Activated naive CD4-positive, alpha-beta T cell treated with anti-CD3 and anti-CD28 coated beads for 36 hours (primary cell): Measurements from ENCODE around the gene PGM1. TPM values are rescaled to one million over a fixed set of nuclear protein-coding genes. Genes with fewer than 3 reads are reported as not detected.

ENCODE experiments used
- CTCF ChIA-PET: fragments of 350-600 bp; sonication (Branson Sonifier 250); formaldehyde crosslinking; loops from one replicate; lab custom pipeline; 2021; ENCODE audit warnings: antibody characterized with exemption; lab: Charles Lee
- DNase-seq: peaks from one replicate; pipeline ENCODE4 v3.0.0-alpha.2; 2020
- H3K27ac Mint-ChIP-seq: one replicate; pipeline ENCODE4 v1.8.0; 2021; ENCODE audit warnings: mild to moderate bottlenecking, mixed read lengths
- H3K27me3 Mint-ChIP-seq: one replicate; pipeline ENCODE4 v1.8.0; 2021; ENCODE audit warnings: low read depth, mixed read lengths
- H3K36me3 Mint-ChIP-seq: one replicate; pipeline ENCODE4 v1.8.0; 2021; ENCODE audit warnings: low read depth, mixed read lengths
- H3K4me1 Mint-ChIP-seq: one replicate; pipeline ENCODE4 v1.8.0; 2021; ENCODE audit warnings: low read depth, mixed read lengths
- H3K4me3 Mint-ChIP-seq: one replicate; pipeline ENCODE4 v1.8.0; 2021; ENCODE audit warnings: mild to moderate bottlenecking, moderate library complexity, mixed read lengths
- H3K9me3 Mint-ChIP-seq: one replicate; pipeline ENCODE4 v1.8.0; 2021; ENCODE audit warnings: mixed read lengths
- intact Hi-C: fragments of 100-400 bp; cut with micrococcal nuclease; formaldehyde crosslinking; loops from one replicate; pipeline ENCODE4 v1.15.1; 2023
- total RNA-seq, 2 experiments: library from RNA; stranded (reverse); gene quantifications; one replicate each; pipeline ENCODE4 v1.2.3, GENCODE V29; 2021

The PGM1 gene
- total RNA-seq, 2 experiments from 2014 or later = 25.3 to 27.5 TPM

GRCh38 chr1:63602629-63603028 is 9.4 kb downstream of the PGM1 start:
- Mint-ChIP-seq H3K36me3 (peaks cover 2% of the 10 kb centered on the region), H3K27me3 (no peaks in the 10 kb centered on the region)
- CTCF ChIA-PET = no interaction called here

GRCh38 chr1:63603810-63604209 is 10.6 kb downstream of the PGM1 start:
- Mint-ChIP-seq H3K4me1 (peaks cover 1% of the 10 kb centered on the region), H3K4me3 (no peak overlapping the region), H3K27ac (no peak overlapping the region), H3K9me3 (no peaks in the 10 kb centered on the region), H3K36me3 (peaks cover 2% of the 10 kb centered on the region), H3K27me3 (no peaks in the 10 kb centered on the region)
- CTCF ChIA-PET = no interaction called here
- intact Hi-C loops = no loop called here
- no peak for DNase-seq

More at GRCh38 chr1:63602629-63603028, 9.4 kb downstream of the PGM1 start:
- Mint-ChIP-seq H3K9me3 (no peaks in the 10 kb centered on the region), H3K27ac (no peak overlapping the region), H3K4me3 (no peak overlapping the region), H3K4me1 (peaks cover 1% of the 10 kb centered on the region)
- intact Hi-C loops = no loop called here
- DNase-seq = no peak

- no peaks in the 10 kb centered on the region for H3K27me3 Mint-ChIP-seq
- intact Hi-C loops = no loop called here
- H3K4me3 Mint-ChIP-seq = no peak overlapping the region
- peaks cover 5% of the 10 kb centered on the region for H3K4me1 Mint-ChIP-seq
- CTCF ChIA-PET = no interaction called here
- H3K27ac Mint-ChIP-seq = no peak overlapping the region
- no peaks in the 10 kb centered on the region for H3K9me3 Mint-ChIP-seq
- DNase-seq = no peak
- peaks cover 4% of the 10 kb centered on the region for H3K36me3 Mint-ChIP-seq
Observed at GRCh38 chr1:63607322-63607721, 14.1 kb downstream of the PGM1 start.

DNA sequence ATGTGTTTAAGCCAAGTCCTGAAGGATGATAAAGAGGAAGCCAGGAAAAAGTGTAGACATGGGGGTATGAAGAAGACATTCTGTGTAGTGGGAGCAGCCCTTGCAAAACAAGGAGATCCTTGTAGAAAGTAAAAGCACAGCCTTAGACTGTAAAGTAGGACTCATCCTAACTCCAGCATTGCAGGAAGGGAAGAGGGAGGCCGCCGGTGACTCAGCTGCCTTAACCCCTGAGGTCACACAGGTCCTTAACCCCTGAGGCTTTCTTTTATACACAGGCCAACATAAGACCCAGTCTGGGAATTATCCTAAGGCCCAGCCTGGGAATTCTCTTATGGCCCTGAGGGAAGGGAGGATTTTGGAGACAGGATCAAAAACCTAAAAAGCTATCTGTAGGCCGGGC is 18.0 kb downstream of the PGM1 start:
- Mint-ChIP-seq H3K9me3 (no peaks in the 10 kb centered on the region), H3K4me1 (peaks cover 7% of the 10 kb centered on the region), H3K36me3 (peaks cover 2% of the 10 kb centered on the region), H3K27ac (no peak overlapping the region), H3K27me3 (no peaks in the 10 kb centered on the region), H3K4me3 (no peak overlapping the region)
- intact Hi-C loops = no loop called here
- CTCF ChIA-PET = interaction anchor here (1.2 kb wide), 1 partner anchor 161 kb away, joined by 3 read pairs; no protein-coding TSS in a partner anchor
- no peak for DNase-seq

DNA sequence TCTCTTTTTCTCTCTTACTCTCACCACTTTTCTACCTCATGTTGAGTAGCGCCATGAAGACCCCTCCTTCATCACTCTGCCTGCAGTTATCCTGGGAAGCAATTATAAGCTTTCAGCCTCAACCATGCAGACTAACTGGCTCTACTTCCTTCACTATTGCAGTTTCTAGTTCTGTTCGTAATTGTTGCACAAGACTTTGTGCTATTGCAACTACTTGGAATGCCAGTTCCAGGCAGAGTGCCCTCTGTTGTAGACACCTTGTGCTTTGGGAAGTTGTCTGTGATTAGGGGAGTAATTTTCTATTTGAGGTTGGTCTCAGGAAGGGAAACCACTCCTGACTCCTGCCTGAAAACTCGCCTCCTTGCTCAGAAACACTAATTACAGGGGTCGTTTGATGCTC is 19.4 kb downstream of the PGM1 start:
- peaks cover 7% of the 10 kb centered on the region for H3K4me1 Mint-ChIP-seq
- no peak overlapping the region for H3K27ac Mint-ChIP-seq
- intact Hi-C loops = no loop called here
- H3K27me3 Mint-ChIP-seq = no peaks in the 10 kb centered on the region
- no peak overlapping the region for H3K4me3 Mint-ChIP-seq
- peaks cover 2% of the 10 kb centered on the region for H3K36me3 Mint-ChIP-seq
- DNase-seq = no peak
- H3K9me3 Mint-ChIP-seq = no peaks in the 10 kb centered on the region
- CTCF ChIA-PET = interaction anchor here (0.6 to 1.4 kb wide), 2 partner anchors 37 to 833 kb away, joined by 3 to 7 read pairs; no protein-coding TSS in a partner anchor

- Mint-ChIP-seq H3K4me1 (peaks cover 7% of the 10 kb centered on the region), H3K27me3 (no peaks in the 10 kb centered on the region), H3K4me3 (no peak overlapping the region), H3K9me3 (no peaks in the 10 kb centered on the region), H3K27ac (no peak overlapping the region), H3K36me3 (peaks cover 2% of the 10 kb centered on the region)
- intact Hi-C loops = no loop called here
- no peak for DNase-seq
- CTCF ChIA-PET = interaction anchor here (0.6 to 1.4 kb wide), 2 partner anchors 37 to 833 kb away, joined by 3 to 7 read pairs; no protein-coding TSS in a partner anchor
Observed at GRCh38 chr1:63612971-63613370, 19.8 kb downstream of the PGM1 start.

DNA sequence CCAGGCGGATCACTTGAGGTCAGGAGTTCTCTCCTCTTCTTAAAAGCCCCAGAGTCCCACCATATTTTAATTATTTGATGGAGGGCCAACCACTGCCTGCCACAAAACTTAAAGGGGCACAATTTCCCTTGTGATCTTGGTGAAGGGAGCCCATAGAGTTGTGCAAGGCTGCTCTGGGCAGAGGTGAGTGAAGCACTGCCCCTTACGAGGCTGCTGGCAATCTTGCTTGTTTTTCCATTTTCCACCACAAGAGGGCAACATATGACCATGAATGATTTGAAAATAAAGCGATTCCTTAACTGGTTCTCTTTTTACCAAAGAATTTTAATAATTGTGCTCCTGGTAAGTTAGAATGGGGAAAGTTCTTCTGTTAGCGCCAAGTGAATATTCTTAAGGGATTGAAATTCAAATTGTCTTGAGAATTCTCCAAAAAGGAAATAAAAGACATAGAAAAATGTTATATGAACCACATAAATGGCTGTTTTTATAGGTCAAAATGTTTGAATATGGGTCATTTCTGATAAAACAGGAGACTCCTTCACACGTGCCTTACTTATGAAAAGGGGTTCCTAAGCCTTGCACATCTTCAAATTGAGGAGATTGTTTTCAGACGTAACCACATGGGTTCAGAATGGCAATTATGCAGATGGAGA is 22.7 kb downstream of the PGM1 start:
- Mint-ChIP-seq H3K4me1 (peaks cover 4% of the 10 kb centered on the region), H3K4me3 (no peak overlapping the region), H3K9me3 (no peaks in the 10 kb centered on the region), H3K27me3 (no peaks in the 10 kb centered on the region), H3K36me3 (no peaks in the 10 kb centered on the region), H3K27ac (no peak overlapping the region)
- intact Hi-C loops = loop anchor here (1.0 to 5.0 kb wide), 6 partner anchors 23 to 630 kb away; partner anchors contain the start of genes PGM1 and ROR1
- DNase-seq = peak; percentile 58
- CTCF ChIA-PET = interaction anchor here (0.7 to 1.8 kb wide), 5 partner anchors 48 to 631 kb away, joined by 3 to 7 read pairs (median 5); no protein-coding TSS in a partner anchor

DNA sequence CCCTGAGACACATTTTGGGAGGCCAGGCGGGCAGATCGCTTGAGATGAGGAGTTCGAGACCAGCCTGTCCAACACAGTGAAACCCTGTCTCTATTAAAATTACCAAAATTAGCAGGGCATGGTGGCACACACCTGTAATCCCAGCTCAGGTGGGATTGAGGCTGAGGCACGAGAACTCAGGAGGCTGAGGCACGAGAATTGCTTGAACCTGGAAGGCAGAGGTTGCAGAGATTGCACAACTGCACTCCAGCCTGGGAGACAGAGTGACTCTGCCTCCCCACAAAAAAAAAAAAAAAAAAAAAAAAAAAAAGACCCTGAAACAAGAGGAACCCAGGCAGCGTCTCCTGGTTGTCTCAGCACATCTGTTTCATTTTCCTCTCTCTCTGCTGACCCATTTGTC is 24.2 kb downstream of the PGM1 start:
- Mint-ChIP-seq H3K4me3 (no peak overlapping the region), H3K4me1 (peaks cover 4% of the 10 kb centered on the region), H3K9me3 (no peaks in the 10 kb centered on the region), H3K27me3 (no peaks in the 10 kb centered on the region), H3K27ac (no peak overlapping the region), H3K36me3 (peaks cover 2% of the 10 kb centered on the region)
- CTCF ChIA-PET = interaction anchor here (1.3 to 2.8 kb wide), 5 partner anchors 8 to 629 kb away, joined by 4 to 9 read pairs (median 5); no protein-coding TSS in a partner anchor
- intact Hi-C loops = loop anchor here (5.0 kb wide), 1 partner anchor 155 kb away; the partner anchor contains the start of gene ROR1
- DNase-seq = no peak

DNA sequence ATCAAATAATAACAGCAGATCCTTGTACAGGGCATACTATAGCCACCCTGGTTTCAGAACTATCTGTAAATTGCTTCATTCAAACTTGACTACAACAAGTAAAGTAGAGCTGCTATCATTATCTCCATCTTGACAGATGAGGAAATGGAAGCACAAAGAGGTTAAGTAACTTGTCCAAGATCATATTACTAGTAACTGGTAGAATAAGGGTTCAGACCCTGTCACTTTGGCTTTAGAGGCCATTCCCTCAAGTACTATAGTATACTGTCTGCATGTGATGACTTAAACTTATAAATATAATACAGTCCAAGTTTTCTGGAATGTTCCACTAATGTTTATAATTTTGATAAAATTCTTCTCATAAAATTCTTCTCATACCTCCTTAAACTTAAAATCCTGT is 24.8 kb downstream of the PGM1 start:
- CTCF ChIA-PET = interaction anchor here (2.8 kb wide), 1 partner anchor 519 kb away, joined by 9 read pairs; no protein-coding TSS in a partner anchor
- intact Hi-C loops = loop anchor here (5.0 kb wide), 1 partner anchor 154 kb away; the partner anchor contains the start of gene ROR1
- Mint-ChIP-seq H3K36me3 (peaks cover 2% of the 10 kb centered on the region), H3K9me3 (no peaks in the 10 kb centered on the region), H3K4me3 (no peak overlapping the region), H3K27me3 (no peaks in the 10 kb centered on the region), H3K4me1 (peaks cover 4% of the 10 kb centered on the region), H3K27ac (no peak overlapping the region)
- no peak for DNase-seq

GRCh38 chr1:63619558-63619957 is 26.3 kb downstream of the PGM1 start:
- Mint-ChIP-seq H3K9me3 (no peaks in the 10 kb centered on the region), H3K27me3 (no peaks in the 10 kb centered on the region), H3K27ac (no peak overlapping the region), H3K4me3 (no peak overlapping the region), H3K4me1 (peaks cover 4% of the 10 kb centered on the region), H3K36me3 (peaks cover 2% of the 10 kb centered on the region)
- intact Hi-C loops = loop anchor here (5.0 kb wide), 1 partner anchor 153 kb away; the partner anchor contains the start of gene ROR1
- no peak for DNase-seq
- CTCF ChIA-PET = no interaction called here

DNA sequence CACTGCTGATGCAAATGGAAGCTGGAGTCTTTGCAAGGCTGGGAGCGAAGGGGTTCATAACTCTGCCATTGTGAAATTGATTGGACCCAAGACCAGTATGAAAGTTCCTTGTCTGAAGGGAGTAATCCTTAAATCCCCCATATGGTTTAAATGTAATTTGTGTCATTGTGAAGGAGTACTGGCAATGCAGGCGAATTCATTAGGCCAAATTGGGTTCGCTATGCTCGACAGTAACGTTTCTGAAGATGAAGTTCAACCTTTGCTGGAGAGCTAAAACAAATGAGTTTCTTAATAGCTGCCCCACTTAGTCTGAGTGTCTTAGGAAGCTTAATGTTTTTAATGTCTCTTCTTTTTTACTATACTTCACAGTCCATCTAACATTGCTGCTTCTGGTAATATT is 27.5 kb downstream of the PGM1 start:
- no peak for DNase-seq
- peaks cover 5% of the 10 kb centered on the region for H3K4me1 Mint-ChIP-seq
- H3K27ac Mint-ChIP-seq = no peak overlapping the region
- intact Hi-C loops = no loop called here
- no peak overlapping the region for H3K4me3 Mint-ChIP-seq
- H3K9me3 Mint-ChIP-seq = no peaks in the 10 kb centered on the region
- CTCF ChIA-PET = interaction anchor here (0.8 to 1.4 kb wide), 3 partner anchors 71 to 626 kb away, joined by 4 to 5 read pairs (median 5); no protein-coding TSS in a partner anchor
- no peaks in the 10 kb centered on the region for H3K27me3 Mint-ChIP-seq
- H3K36me3 Mint-ChIP-seq = peaks cover 2% of the 10 kb centered on the region

DNA sequence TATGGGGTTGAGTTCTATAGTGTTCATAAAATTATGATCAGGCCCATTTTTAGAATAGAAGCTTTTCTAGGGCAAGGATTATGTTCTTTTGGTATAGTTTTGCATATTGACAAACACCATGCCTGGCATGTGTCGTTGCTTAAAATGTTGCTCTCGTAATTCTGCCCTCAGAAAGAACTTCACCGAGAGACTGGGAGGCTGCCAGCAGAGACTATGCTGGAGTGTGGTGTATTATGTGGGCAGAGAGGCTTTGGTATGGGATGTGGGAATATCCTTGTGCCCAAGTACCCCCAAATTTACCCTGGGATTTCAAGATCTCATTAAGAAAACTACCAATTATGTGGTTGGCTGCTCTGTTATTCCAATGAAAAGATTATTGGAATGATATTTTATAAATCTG is 27.9 kb downstream of the PGM1 start:
- Mint-ChIP-seq H3K9me3 (no peaks in the 10 kb centered on the region), H3K4me3 (no peak overlapping the region)
- CTCF ChIA-PET = interaction anchor here (0.8 to 1.4 kb wide), 3 partner anchors 71 to 626 kb away, joined by 4 to 5 read pairs (median 5); no protein-coding TSS in a partner anchor

More for the DNA sequence above, 27.9 kb downstream of the PGM1 start:
- Mint-ChIP-seq H3K27ac (no peak overlapping the region), H3K4me1 (peaks cover 2% of the 10 kb centered on the region), H3K27me3 (no peaks in the 10 kb centered on the region), H3K36me3 (peaks cover 2% of the 10 kb centered on the region)
- DNase-seq = no peak
- intact Hi-C loops = no loop called here
